Measurements from ENCODE around the gene ZMIZ1. TPM values are rescaled to one million over a fixed set of nuclear protein-coding genes. Genes with fewer than 3 reads are reported as not detected.

The ZMIZ1 gene
- total RNA-seq, 1 experiment from 2014 or later = 23.5 TPM

DNA sequence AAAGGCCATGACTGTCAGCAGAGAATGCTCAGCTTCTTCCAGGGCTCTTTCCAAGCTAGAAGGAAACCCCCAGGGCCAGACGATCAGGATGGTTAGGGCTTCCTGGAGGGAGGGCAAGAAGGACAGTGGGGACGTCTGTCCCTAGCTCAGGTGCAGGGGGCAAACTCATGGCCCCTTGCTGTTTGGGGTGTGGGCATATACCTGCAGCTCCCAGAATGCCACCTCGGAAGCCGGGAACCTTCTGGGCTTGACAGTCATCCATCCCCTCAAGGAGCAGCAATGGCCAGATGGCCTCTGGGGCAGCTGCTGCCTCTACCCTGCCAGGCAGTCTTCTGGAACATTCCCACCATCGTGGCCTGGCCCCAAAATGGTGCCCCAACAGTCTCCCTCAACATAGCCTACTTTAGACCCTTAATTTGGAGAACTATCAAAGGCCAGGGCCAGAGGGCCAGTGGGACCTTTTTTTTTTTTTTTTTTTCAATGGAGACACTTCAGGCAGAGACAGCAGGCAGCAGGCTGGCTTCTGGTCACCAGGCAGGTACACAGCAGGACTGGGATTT, 40.2 kb upstream of the ZMIZ1 start:
- Mint-ChIP-seq H3K27me3 (ENCODE audit: unreplicated experiment) (peaks cover 38% of the 10 kb centered on the region), H3K4me1 (ENCODE audit: low read depth, unreplicated experiment) (no peaks in the 10 kb centered on the region), H3K4me3 (ENCODE audit: low read depth, unreplicated experiment) (no peak overlapping the region), H3K27ac (ENCODE audit: unreplicated experiment) (no peak overlapping the region), H3K36me3 (ENCODE audit: insufficient read depth, unreplicated experiment) (no peaks in the 10 kb centered on the region), H3K9me3 (ENCODE audit: low read depth, unreplicated experiment) (no peaks in the 10 kb centered on the region)
- intact Hi-C loops (cut with micrococcal nuclease; ENCODE audit: unreplicated experiment) = no loop called here
- TF ChIP-seq, protein P1, sequence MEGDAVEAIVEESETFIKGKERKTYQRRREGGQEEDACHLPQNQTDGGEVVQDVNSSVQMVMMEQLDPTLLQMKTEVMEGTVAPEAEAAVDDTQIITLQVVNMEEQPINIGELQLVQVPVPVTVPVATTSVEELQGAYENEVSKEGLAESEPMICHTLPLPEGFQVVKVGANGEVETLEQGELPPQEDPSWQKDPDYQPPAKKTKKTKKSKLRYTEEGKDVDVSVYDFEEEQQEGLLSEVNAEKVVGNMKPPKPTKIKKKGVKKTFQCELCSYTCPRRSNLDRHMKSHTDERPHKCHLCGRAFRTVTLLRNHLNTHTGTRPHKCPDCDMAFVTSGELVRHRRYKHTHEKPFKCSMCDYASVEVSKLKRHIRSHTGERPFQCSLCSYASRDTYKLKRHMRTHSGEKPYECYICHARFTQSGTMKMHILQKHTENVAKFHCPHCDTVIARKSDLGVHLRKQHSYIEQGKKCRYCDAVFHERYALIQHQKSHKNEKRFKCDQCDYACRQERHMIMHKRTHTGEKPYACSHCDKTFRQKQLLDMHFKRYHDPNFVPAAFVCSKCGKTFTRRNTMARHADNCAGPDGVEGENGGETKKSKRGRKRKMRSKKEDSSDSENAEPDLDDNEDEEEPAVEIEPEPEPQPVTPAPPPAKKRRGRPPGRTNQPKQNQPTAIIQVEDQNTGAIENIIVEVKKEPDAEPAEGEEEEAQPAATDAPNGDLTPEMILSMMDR (IDR thresholded peaks at IDR 0.05; ENCODE audit: unreplicated experiment) = no peak
- CTCF ChIA-PET = interaction anchor here (0.7 to 0.8 kb wide), 3 partner anchors 173 to 494 kb away, joined by 3 to 4 read pairs (median 4); no protein-coding TSS in a partner anchor
- BruUV-seq (replicated peaks) = no TSS peak
- no peak for DNase-seq

DNA sequence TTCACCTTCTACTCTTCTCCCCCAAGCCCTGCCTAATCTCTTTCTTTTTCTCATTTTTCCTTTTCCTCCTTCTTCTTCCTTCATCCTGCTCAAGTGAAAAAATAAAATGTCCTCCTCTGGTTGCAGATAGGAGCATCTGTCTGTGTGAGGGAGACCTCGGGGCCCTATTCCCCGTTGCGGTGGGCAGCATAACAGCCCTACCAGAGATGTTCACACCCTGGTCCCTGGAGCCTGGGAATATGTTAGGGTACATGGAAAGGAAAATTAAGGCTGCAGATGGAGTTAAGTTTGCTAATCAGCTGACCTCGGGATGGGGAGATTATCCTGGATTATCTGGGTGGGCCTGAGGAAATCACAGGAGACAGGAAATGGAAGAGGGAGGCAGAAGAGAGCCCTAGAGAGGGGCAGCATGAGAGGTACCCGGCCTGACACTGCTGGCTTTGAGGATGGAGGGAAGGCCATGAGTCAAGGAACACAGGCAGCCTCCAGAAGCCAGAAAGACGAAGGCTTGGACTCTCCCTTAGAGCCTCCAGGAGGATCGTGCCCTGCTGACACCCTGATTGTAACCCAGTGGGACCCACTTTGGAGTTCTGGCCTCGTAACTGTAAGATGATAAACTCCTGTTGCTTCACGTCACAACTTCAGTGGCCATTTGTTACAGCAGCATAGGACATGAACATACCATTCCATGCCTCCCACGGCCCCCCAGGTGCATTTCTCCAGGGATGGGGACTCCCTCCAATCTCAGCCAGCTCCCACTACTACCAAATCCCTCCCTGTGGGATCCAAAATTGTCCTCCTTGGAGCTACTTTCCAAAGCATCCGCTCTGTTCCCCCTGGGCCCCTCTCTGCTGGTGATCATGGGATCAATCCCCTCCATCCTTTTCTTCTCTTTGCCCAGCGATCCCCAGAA, 39.0 kb upstream of the ZMIZ1 start:
- H3K27ac Mint-ChIP-seq (ENCODE audit: unreplicated experiment) = no peak overlapping the region
- H3K9me3 Mint-ChIP-seq (ENCODE audit: low read depth, unreplicated experiment) = no peaks in the 10 kb centered on the region
- CTCF ChIA-PET = no interaction called here
- intact Hi-C loops (cut with micrococcal nuclease; ENCODE audit: unreplicated experiment) = no loop called here
- DNase-seq = no peak
- no TSS peak for BruUV-seq (replicated peaks)
- H3K36me3 Mint-ChIP-seq (ENCODE audit: insufficient read depth, unreplicated experiment) = no peaks in the 10 kb centered on the region
- H3K27me3 Mint-ChIP-seq (ENCODE audit: unreplicated experiment) = peaks cover 50% of the 10 kb centered on the region
- no peaks in the 10 kb centered on the region for H3K4me1 Mint-ChIP-seq (ENCODE audit: low read depth, unreplicated experiment)
- H3K4me3 Mint-ChIP-seq (ENCODE audit: low read depth, unreplicated experiment) = no peak overlapping the region
- TF ChIP-seq, protein P1 (IDR thresholded peaks at IDR 0.05; ENCODE audit: unreplicated experiment) = no peak

DNA sequence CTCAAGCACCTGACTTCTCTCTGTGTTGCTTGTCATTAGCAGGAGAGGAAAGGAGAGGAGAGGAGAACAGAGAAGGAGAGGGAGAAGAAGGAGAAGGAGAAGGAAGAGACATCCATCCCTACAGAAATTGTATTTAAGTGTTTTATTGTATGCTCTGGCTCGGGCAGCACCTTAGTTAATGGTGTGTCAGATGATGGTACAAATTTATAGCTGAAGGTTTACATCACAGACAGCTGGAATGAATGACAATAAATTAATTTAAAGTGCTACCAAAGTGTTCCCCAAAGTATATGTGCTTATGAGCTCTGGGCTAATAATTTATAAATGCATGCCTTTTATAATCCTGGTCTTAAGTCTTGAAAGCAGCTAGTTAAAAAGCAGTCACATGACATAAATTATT, 38.1 kb upstream of the ZMIZ1 start:
- TF ChIP-seq, protein P1 (IDR thresholded peaks at IDR 0.05; ENCODE audit: unreplicated experiment) = no peak
- no peaks in the 10 kb centered on the region for H3K36me3 Mint-ChIP-seq (ENCODE audit: insufficient read depth, unreplicated experiment)
- CTCF ChIA-PET = no interaction called here
- no peak overlapping the region for H3K27ac Mint-ChIP-seq (ENCODE audit: unreplicated experiment)
- no TSS peak for BruUV-seq (replicated peaks)
- H3K4me3 Mint-ChIP-seq (ENCODE audit: low read depth, unreplicated experiment) = no peak overlapping the region
- no peaks in the 10 kb centered on the region for H3K9me3 Mint-ChIP-seq (ENCODE audit: low read depth, unreplicated experiment)
- no peak for DNase-seq
- no peaks in the 10 kb centered on the region for H3K4me1 Mint-ChIP-seq (ENCODE audit: low read depth, unreplicated experiment)
- intact Hi-C loops (cut with micrococcal nuclease; ENCODE audit: unreplicated experiment) = no loop called here
- H3K27me3 Mint-ChIP-seq (ENCODE audit: unreplicated experiment) = peaks cover 53% of the 10 kb centered on the region

DNA sequence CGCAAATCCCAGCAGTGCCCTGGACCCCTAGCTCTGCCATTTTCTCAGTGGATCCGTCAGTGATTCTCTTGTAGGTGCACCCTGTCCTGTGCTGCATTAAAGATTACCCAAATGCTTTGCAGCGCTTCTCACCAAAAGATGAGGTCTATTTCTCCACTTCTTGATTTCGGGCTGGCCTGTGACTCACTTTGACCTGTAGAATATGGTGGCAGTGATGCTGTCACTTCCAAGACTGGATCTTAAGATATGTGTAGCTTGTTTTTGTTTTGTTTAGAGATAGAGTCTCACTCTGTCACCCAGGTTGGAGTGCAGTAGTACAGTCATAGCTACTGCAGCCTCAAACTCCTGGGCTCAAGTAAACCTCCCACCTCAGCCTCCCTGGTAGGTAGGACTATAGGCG, 37.0 kb upstream of the ZMIZ1 start:
- Mint-ChIP-seq H3K4me3 (ENCODE audit: low read depth, unreplicated experiment) (no peak overlapping the region), H3K27me3 (ENCODE audit: unreplicated experiment) (peaks cover 43% of the 10 kb centered on the region), H3K36me3 (ENCODE audit: insufficient read depth, unreplicated experiment) (no peaks in the 10 kb centered on the region), H3K27ac (ENCODE audit: unreplicated experiment) (no peak overlapping the region), H3K4me1 (ENCODE audit: low read depth, unreplicated experiment) (no peaks in the 10 kb centered on the region), H3K9me3 (ENCODE audit: low read depth, unreplicated experiment) (no peaks in the 10 kb centered on the region)
- DNase-seq = no peak
- intact Hi-C loops (cut with micrococcal nuclease; ENCODE audit: unreplicated experiment) = no loop called here
- no TSS peak for BruUV-seq (replicated peaks)
- TF ChIP-seq, protein P1 (IDR thresholded peaks at IDR 0.05; ENCODE audit: unreplicated experiment) = no peak
- CTCF ChIA-PET = no interaction called here

All from Calu3 (cell line).